HEK293 (cell line): ENCODE data around the gene ENTREP1.

Experiments used
- CTCF ChIA-PET: fragments of 350-600 bp; formaldehyde crosslinking; extraction: SDS; loops from one replicate; lab custom pipeline; 2021; ENCODE audit warnings: antibody characterized with exemption; lab: Yijun Ruan, JAX
- POLR2A ChIA-PET: fragments of 300-600 bp; formaldehyde crosslinking; extraction: SDS; loops from one replicate; lab custom pipeline; 2020; ENCODE audit warnings: antibody characterized with exemption, inconsistent platforms; lab: Yijun Ruan, JAX
- H3K27ac ChIP-seq: fragments of 200-500 bp; sonication (Bioruptor generic); 2 replicates; pipeline ENCODE4 v1.5.1; 2014; ENCODE audit warnings: low read depth, low read length, control low read depth, inconsistent platforms; ENCODE audit errors: extremely low read depth
- H3K36me3 ChIP-seq, 2 experiments: fragments of 200-500 bp in 1 of 2; sonication (Bioruptor generic) in 1 of 2; 1 replicate in 1 of 2; 2 replicates in 1 of 2; pipeline ENCODE4 v1.5.1; 2014 to 2017; ENCODE audit warnings: inconsistent platforms in 2 of 2, low read length in 2 of 2; ENCODE audit not compliant: control insufficient read depth in 2 of 2, insufficient read depth in 1 of 2
- H3K4me1 ChIP-seq: fragments of 200-500 bp; sonication (Bioruptor generic); 2 replicates; pipeline ENCODE4 v1.5.1; 2014; ENCODE audit warnings: mild to moderate bottlenecking, low read length, inconsistent platforms; ENCODE audit not compliant: control insufficient read depth, insufficient read depth
- H3K4me3 ChIP-seq: 2 replicates; pipeline ENCODE4 v1.5.1; 2011; ENCODE audit warnings: low read depth, mild to moderate bottlenecking, control low read depth, low read length, moderate library complexity
- H3K9me3 ChIP-seq: fragments of 200-500 bp; sonication (Bioruptor generic); 2 replicates; pipeline ENCODE4 v1.5.1; 2014; ENCODE audit warnings: low read depth, low read length, inconsistent platforms; ENCODE audit not compliant: control insufficient read depth, insufficient read depth
- ATF2 ChIP-seq: fragments of 450-650 bp; formaldehyde crosslinking; IDR thresholded peaks from 2 replicates; pipeline ENCODE4 v1.5.1; 2016; ENCODE audit warnings: missing biosample characterization, missing genetic modification characterization, low read depth
- ELK4 ChIP-seq: IDR thresholded peaks from 2 replicates; pipeline ENCODE4 v1.6.1; 2011; ENCODE audit warnings: mild to moderate bottlenecking, low read depth, low read length, borderline replicate concordance
- TCF7L2 ChIP-seq: IDR thresholded peaks from 2 replicates; pipeline ENCODE4 v1.6.1; 2011; ENCODE audit warnings: low read depth, mild to moderate bottlenecking, inconsistent platforms, low read length, moderate library complexity, borderline replicate concordance
- ZBTB26 ChIP-seq: fragments of 450-650 bp; formaldehyde crosslinking; optimal IDR thresholded peaks from 2 replicates; pipeline ENCODE3; 2016; ENCODE audit warnings: missing biosample characterization, mild to moderate bottlenecking, missing genetic modification characterization
- ZFP3 ChIP-seq: fragments of 450-650 bp; formaldehyde crosslinking; IDR thresholded peaks from 2 replicates; pipeline ENCODE4 v1.5.1; 2016; ENCODE audit warnings: low read depth, missing biosample characterization, missing genetic modification characterization
- ZFP41 ChIP-seq: fragments of 450-650 bp; formaldehyde crosslinking; IDR thresholded peaks from 2 replicates; pipeline ENCODE4 v1.5.1; 2016; ENCODE audit warnings: missing biosample characterization, missing genetic modification characterization, borderline replicate concordance
- ZNF18 ChIP-seq: fragments of 450-650 bp; formaldehyde crosslinking; IDR thresholded peaks from 2 replicates; pipeline ENCODE4 v1.5.1; 2016; ENCODE audit warnings: missing biosample characterization, missing genetic modification characterization
- ZNF274 ChIP-seq, 2 experiments: fragments of 200-500 bp in 1 of 2; fragments of 450-650 bp in 1 of 2; sonication (Bioruptor generic) in 1 of 2; formaldehyde crosslinking in 1 of 2; IDR thresholded peaks; 2 replicates each; pipeline versions ENCODE4 v1.5.1 to v1.6.1; 2014 to 2016; ENCODE audit warnings: borderline replicate concordance in 1 of 2, inconsistent platforms in 1 of 2, low read length in 1 of 2, missing biosample characterization in 1 of 2, missing genetic modification characterization in 1 of 2
- ZNF350 ChIP-seq: fragments of 450-650 bp; formaldehyde crosslinking; IDR thresholded peaks from 2 replicates; pipeline ENCODE4 v1.5.0; 2017; ENCODE audit warnings: missing biosample characterization, mild to moderate bottlenecking, missing genetic modification characterization
- ZNF354C ChIP-seq: fragments of 450-650 bp; formaldehyde crosslinking; IDR thresholded peaks from 2 replicates; pipeline ENCODE4 v1.5.1; 2016; ENCODE audit warnings: missing biosample characterization, missing genetic modification characterization, low read depth, borderline replicate concordance
- ZNF488 ChIP-seq: fragments of 450-650 bp; formaldehyde crosslinking; IDR thresholded peaks from 2 replicates; pipeline ENCODE4 v1.5.1; 2016; ENCODE audit warnings: missing biosample characterization, missing genetic modification characterization
- ZNF629 ChIP-seq: fragments of 450-650 bp; formaldehyde crosslinking; IDR thresholded peaks from 2 replicates; pipeline ENCODE4 v1.5.1; 2017; ENCODE audit warnings: missing biosample characterization, missing genetic modification characterization
- ZNF645 ChIP-seq: fragments of 450-650 bp; formaldehyde crosslinking; IDR thresholded peaks from 2 replicates; pipeline ENCODE4; 2016; ENCODE audit warnings: missing biosample characterization, missing genetic modification characterization
- ZNF664 ChIP-seq: fragments of 450-650 bp; formaldehyde crosslinking; IDR thresholded peaks from 2 replicates; pipeline ENCODE4 v1.5.1; 2016; ENCODE audit warnings: missing biosample characterization, missing genetic modification characterization
- ZNF670 ChIP-seq: fragments of 450-650 bp; formaldehyde crosslinking; IDR thresholded peaks from 2 replicates; pipeline ENCODE4 v1.5.1; 2016; ENCODE audit warnings: missing biosample characterization, missing genetic modification characterization, low read depth
- ZNF701 ChIP-seq: fragments of 450-650 bp; formaldehyde crosslinking; IDR thresholded peaks from 2 replicates; pipeline ENCODE4 v1.5.1; 2016; ENCODE audit warnings: missing biosample characterization, missing genetic modification characterization

ENTREP1 gene

GRCh38 chr9:69429281-69429680, 104.3 kb downstream of the ENTREP1 start (continued):
- TF ChIP-seq ZNF488 (no peak), ZNF670 (no peak)

GRCh38 chr9:69430206-69430605, 105.2 kb downstream of the ENTREP1 start:
- POLR2A ChIA-PET = no interaction called here

GRCh38 chr9:69431203-69431602, 106.2 kb downstream of the ENTREP1 start:
- Histone ChIP-seq H3K27ac (no peak overlapping the region), H3K4me1 (no peaks in the 10 kb centered on the region), H3K4me3 (no peak overlapping the region), H3K9me3 (no peaks in the 10 kb centered on the region), H3K36me3 (no peaks in the 10 kb centered on the region)
- POLR2A ChIA-PET = no interaction called here
- CTCF ChIA-PET = interaction anchor here (1.3 kb wide), 1 partner anchor 117 kb away, joined by 4 read pairs; no protein-coding TSS in a partner anchor
- TF ChIP-seq ZNF664 (tag by site-specific recombination) (no peak), ZNF354C (tag by site-specific recombination) (no peak), TCF7L2 (no peak), ZFP3 (tag by site-specific recombination) (no peak), ZNF350 (tag by site-specific recombination) (no peak), ZNF274 (IDR thresholded peaks at IDR 0.05; ENCODE audit: low read length) (no peak), ZNF274 (tag by site-specific recombination; IDR thresholded peaks at IDR 0.05; ENCODE audit: borderline replicate concordance) (no peak), ZNF629 (no peak), ZBTB26 (tag by site-specific recombination) (no peak), ZNF645 (no peak), ELK4 (no peak), ZFP41 (tag by site-specific recombination) (no peak), ATF2 (tag by site-specific recombination) (no peak)

More at GRCh38 chr9:69430206-69430605, 105.2 kb downstream of the ENTREP1 start:
- Histone ChIP-seq H3K4me3 (no peak overlapping the region), H3K9me3 (no peaks in the 10 kb centered on the region), H3K36me3 (no peaks in the 10 kb centered on the region), H3K27ac (no peak overlapping the region), H3K4me1 (no peaks in the 10 kb centered on the region)
- no peak for TF ChIP-seq ZNF18
- no peak for TF ChIP-seq ZNF701 (tag by site-specific recombination)
- CTCF ChIA-PET = interaction anchor here (0.9 to 1.3 kb wide), 2 partner anchors 17 to 118 kb away, joined by 3 to 4 read pairs; no protein-coding TSS in a partner anchor
